Activated CD8-positive, alpha-beta memory T cell treated with anti-CD3 and anti-CD28 coated beads for 4 hours (primary cell): Measurements from ENCODE around the gene FCER2.
"Not testable (repeated sequence)": the region's sequence is repeated elsewhere in the genome, so short reads cannot be mapped to it uniquely, and the experiment has no call there.

Experiments
- DNase-seq, 2 donors: peaks; one replicate each; pipeline ENCODE4 v3.0.0-alpha.2; 2020; ENCODE audit warnings: low read depth in 2 of 2

FCER2 gene

DNA sequence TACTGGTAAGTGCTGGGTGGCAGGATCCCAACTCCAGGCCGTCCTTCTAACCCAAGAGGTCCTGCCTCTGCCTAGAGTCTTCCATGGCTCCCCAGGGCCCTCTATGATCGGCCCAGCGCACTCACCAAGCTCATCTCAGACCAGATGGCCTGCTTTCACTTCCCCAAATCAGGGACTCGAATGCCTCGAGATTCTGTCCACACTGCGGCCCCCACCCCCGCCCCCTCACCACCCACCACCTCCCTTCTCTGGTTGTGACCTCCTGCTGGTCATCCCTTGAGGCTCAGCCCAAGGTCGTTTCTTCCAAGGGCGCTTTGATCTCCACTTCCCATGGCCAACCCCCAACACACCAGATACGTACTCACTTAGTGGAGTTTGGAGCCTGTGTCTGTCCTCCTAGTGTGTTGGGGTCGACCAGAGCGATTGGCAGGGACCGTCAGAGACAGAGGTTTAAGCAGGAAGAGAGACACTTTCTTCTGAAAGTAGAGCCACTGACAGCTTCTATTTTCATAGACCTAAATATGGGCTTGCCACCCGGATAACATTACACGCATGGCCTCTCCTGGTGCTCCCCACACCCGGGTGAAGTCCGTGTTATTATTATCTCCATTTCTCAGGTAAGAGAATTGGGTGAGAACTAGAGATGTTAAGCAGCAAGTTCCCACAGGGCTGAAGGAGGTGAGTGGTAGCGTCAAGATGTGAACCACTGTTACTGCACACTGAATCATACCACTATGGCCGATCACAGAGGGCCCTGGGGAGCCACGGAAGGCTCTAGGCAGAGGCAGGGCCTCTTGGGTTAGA is at the start of gene FCER2:
Gene FCER2 (minus strand): TSS at position 478 of the 804 bp plus-strand sequence. CDS start 2,371 bp downstream, outside the sequence.
- DNase-seq, result no peak

- DNase-seq, result peak in 1 of 2 donors; percentile 28
Observed at GRCh38 chr19:7751157-7751783, 49.3 kb upstream of the FCER2 start.

- DNase-seq, result no peak
Observed at GRCh38 chr19:7748756-7749155, 46.8 kb upstream of the FCER2 start.

- DNase-seq, result no peak
Observed at GRCh38 chr19:7748171-7748570, 46.2 kb upstream of the FCER2 start.

- DNase-seq, result no peak
Observed at GRCh38 chr19:7746903-7747884, 45.3 kb upstream of the FCER2 start, which contains the start of gene CD209. TSS of gene CD209 (minus strand) at chr19:7747534. CDS start at chr19:7747511, 23 bp downstream.

DNA sequence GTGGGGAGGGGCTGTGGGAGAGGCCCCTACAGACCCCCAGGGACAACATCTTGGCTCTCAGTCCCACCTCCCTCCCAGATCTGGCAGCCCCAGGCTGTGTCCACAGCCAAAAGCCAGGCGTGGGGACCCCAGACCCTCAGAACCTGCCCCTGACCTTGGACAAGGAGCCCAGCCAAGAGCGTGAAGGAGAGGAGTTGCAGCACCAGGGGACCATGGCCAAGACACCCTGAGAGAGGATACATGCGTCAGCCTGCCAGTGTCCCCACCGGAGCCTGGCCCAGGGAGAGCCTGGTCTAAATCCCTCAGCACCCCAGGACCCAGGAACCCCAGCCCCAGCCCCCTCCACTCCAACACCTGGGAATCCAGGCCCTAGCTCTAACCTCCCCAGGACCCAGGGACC is 44.4 kb upstream of the FCER2 start:
- DNase-seq, result not testable (repeated sequence)

GRCh38 chr19:7744871-7745650 is 43.1 kb upstream of the FCER2 start:
- no peak for DNase-seq

DNA sequence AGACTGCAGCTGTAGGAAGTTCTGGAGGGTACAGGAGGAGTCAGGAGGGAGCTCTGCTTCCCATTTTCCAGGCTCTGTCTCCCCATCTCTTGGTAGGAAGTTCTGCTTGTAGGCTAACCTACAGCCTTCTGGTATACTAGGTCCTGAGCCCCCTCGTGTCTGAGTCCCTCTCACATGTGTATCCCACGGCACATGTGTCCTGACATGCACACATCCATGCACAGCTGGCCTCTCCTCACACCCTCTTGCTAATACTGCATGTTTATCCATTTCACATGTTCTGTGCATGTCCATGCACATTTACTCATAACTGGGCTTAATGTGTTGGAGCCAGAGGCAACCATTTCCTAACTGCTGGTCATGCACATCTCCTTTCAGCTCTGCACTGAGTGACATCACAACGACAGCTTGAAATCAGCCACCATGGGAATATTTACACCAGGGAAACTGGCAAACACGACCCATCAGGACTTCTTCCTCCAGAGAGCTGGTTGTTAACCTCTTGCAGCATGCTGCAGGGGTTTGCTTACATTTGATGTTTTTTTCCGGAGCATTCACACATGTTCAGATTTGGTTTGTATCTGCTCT is 42.4 kb upstream of the FCER2 start:
- DNase-seq, result no peak

DNA sequence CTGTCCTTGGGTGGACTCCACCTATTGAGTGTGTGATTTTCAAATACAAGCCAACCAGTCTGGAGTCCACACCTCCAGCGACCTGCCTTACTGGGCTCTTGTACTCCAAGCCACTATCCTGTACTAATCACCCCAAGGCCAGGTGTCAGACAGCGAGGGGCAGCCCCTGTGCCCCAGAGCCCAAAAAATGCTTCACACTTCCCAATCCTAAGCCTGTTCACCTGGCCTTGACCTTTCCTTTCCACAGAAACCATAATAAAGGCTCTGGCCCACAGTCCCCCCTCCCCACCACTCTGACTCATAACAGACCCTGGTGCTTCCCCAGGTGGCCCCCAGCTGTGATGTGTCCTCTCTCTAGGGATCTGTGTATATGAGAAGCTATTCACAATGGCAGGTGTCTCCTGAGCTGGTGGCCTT is 41.5 kb upstream of the FCER2 start:
- no peak for DNase-seq

DNA sequence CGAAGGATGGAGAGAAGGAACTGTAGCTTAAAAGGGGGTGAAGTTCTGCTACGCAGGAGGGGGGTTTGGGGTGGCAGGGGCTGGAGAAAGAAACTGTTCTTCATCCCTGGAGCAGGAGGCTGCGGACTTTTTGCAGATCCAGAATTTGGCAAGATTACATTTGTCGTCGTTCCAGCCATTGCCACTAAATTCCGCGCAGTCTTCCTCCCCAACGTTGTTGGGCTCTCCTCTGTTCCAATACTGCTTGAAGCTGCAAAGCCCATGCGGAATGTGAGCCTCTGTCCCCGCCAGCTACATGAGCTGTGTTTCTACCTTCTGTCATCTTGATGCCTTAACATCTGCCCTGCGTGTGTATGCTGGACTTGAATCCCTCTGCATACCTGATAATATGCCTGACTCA is 41.1 kb upstream of the FCER2 start:
- DNase-seq, result no peak

DNA sequence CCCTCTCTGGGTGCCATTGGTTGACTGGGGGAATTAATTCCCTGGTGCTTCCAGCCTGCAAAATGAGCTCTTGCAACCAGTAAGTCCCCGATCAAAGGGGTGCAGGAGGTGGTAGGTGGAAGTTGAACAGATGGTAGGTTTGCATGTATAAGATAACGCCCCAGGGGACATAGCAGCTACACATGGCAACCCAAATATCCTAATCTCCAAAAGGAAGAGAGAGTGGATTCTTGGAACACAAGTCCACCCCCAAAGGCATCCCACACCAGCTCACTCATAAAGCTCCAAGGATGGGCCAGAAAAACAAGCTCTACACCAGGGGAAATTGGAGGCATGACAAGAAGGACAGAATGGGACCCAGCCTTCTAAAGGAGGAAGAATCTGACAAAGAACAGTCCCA is 40.6 kb upstream of the FCER2 start:
- no peak for DNase-seq

DNA sequence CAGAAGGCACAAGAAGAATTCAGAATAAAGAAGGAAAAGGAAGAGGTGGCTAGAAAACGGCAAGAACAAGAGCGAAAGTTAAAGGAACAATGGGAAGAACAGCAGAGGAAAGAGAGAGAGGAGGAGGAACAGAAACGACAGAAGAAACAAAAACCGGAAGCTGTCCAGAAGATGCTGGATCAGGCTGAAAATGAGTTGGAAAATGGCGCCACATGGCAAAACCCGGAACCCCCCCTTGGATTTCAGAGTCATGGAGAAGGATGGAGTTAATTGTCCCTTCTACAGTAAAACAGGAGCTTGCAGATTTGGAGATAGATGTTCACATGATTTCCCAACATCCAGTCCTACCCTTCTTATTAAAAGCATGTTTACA is 38.7 kb upstream of the FCER2 start:
- DNase-seq, result no peak

DNA sequence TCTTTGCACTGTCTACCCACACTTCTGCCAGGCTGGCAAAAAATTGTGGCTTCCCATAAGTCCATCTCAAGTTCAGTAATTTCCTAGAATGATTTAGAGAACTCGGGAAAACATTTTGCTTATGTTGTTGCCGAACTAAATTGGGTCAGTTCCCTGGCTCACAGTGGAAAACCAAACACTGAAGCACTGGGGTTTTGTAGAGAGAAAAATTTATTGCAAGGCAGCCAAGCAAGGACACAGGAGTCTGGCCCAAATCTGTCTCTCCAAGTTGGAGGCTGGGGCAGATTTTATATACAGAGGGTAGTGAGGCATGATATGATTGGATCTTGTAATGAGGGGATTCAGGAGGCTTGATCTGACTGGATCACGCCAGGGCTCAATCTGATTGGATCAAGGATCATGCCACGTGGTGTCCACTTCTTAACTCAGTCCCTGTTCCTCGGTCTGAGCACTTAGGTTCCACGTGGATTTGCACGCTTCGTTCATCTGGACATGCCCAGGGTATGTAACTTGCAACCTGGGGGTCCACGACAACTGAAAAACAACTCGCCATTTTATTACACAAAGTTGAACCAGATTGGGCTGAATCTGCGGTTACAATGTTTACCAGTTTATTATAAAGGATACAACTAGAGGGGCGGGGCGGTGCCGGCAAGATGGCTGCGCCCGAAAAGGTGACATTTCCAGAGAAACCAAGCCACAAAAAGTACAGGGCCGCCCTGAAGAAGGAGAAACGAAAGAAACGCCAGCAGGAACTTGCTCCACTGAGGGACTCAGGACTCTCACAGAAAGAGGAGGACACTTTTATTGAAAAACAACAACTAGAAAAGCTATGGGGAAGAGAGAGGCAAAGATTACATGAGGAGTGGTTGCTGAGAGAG is 38.1 kb upstream of the FCER2 start:
- DNase-seq, result no peak

GRCh38 chr19:7739211-7739755 is 37.4 kb upstream of the FCER2 start:
- DNase-seq, result no peak

DNA sequence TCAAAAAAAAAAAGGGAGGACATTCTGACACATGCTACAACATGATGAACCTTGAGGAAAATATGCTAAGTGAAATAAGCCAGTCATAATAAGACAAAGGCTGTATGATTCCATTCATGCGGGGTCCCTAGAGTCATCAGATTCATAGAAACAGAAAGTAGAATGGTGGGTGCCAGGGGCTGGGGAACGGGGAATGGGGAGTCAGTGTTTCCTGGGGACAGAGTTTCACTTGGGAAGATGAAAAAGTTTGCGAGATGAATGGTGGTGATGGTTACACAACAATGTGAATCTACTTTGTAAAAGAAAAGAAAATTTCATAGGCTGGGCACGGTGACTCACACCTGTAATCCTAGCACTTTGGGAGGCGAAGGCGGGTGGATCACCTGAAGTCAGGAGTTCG is 36.1 kb upstream of the FCER2 start:
- no peak for DNase-seq

DNA sequence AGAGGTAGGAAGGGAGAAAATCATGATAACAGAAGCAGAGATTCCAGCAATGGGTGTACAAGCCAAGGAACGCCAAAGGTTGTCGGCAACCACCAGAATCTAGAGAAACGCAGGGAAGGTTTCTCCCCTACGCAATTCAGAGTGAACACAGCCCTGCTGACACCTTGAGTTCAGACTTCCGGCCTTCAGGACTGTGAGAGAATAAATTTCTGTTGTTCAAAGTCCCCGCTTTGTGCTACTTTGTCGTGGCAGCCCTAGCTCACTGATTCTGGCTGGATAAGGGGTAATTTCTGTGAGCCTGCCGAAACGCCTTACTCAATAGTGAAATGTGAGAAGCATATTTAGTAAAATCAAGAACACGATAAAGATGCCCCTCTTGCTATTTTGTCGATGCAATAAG is 35.3 kb upstream of the FCER2 start:
- no peak for DNase-seq

DNA sequence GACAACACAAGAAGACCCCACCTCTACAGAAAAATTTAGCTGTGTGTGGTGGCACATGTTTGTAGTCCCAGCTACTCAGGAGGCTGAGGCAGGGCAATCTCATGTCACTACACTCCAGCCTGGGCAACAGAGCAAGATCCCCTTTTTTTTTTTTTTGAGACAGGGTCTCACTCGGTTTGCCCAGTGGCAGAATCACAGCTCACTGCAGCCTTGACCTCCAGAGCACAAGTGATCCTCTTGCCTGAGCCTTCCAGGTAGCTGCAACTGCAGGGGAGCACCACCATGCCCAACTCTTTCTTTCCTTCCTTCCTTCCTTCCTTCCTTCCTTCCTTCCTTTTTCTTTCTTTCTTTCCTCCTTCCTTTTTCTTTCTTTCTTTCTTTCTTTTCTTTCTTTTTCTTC is 34.2 kb upstream of the FCER2 start:
- no peak for DNase-seq

- no peak for DNase-seq
Observed at GRCh38 chr19:7734220-7735203, 32.6 kb upstream of the FCER2 start.
